Fibroblast of skin of abdomen (primary cell): ENCODE results near the gene PFKFB4. TPM values are rescaled to one million over a fixed set of nuclear protein-coding genes. Genes with fewer than 3 reads are reported as not detected.

Experiments
- DNase-seq: peaks from one replicate; pipeline ENCODE4 v3.0.0-alpha.2; 2013
- polyA plus RNA-seq, 2 experiments: library from polyadenylated mRNA; unstranded; fragments of 120-200 nt; gene quantifications; one replicate each; pipeline ENCODE4 v1.2.1, GENCODE V29; 2013; ENCODE audit not compliant: insufficient read length in 2 of 2

The PFKFB4 gene
- 7.7 TPM for polyA plus RNA-seq (2013, experiment 1 of 2; ENCODE audit: insufficient read length)
- polyA plus RNA-seq (2013, experiment 2 of 2; ENCODE audit: insufficient read length): 8.2 TPM

GRCh38 chr3:48556796-48557626 is at the start of gene PFKFB4:
Gene PFKFB4 (minus strand): TSS chr3:48556803. CDS start chr3:48556777, 26 bp downstream.
- peak; percentile 99 for DNase-seq

- DNase-seq: no peak
Measured at GRCh38 chr3:48601622-48601994, 45.0 kb upstream of the PFKFB4 start.

GRCh38 chr3:48600711-48601621 is 44.4 kb upstream of the PFKFB4 start:
- no peak for DNase-seq

GRCh38 chr3:48599509-48600285 is 43.1 kb upstream of the PFKFB4 start:
- DNase-seq: no peak

- no peak for DNase-seq
Measured at GRCh38 chr3:48599077-48599501, 42.5 kb upstream of the PFKFB4 start.

GRCh38 chr3:48598323-48599076 is 41.9 kb upstream of the PFKFB4 start:
- DNase-seq: peak; percentile 91

GRCh38 chr3:48597408-48597800 is 40.8 kb upstream of the PFKFB4 start:
- DNase-seq: no peak

GRCh38 chr3:48596676-48597407 is 40.2 kb upstream of the PFKFB4 start:
- DNase-seq: no peak

GRCh38 chr3:48596157-48596556 is 39.6 kb upstream of the PFKFB4 start:
- DNase-seq: no peak

GRCh38 chr3:48595526-48596121 is 39.0 kb upstream of the PFKFB4 start:
- peak; percentile 91 for DNase-seq

- no peak for DNase-seq
Measured at GRCh38 chr3:48595075-48595525, 38.5 kb upstream of the PFKFB4 start, which contains the start of gene COL7A1. Gene COL7A1 (minus strand): TSS chr3:48595329. CDS start chr3:48595159, 170 bp downstream.

- no peak for DNase-seq
Measured at GRCh38 chr3:48594417-48595049, 37.9 kb upstream of the PFKFB4 start.

- DNase-seq: no peak
Measured at GRCh38 chr3:48593337-48593736, 36.7 kb upstream of the PFKFB4 start.

GRCh38 chr3:48592519-48593087 is 36.0 kb upstream of the PFKFB4 start:
- no peak for DNase-seq

GRCh38 chr3:48591886-48592518 is 35.4 kb upstream of the PFKFB4 start:
- no peak for DNase-seq

GRCh38 chr3:48591436-48591835 is 34.8 kb upstream of the PFKFB4 start:
- DNase-seq: no peak

GRCh38 chr3:48588230-48588629 is 31.6 kb upstream of the PFKFB4 start:
- no peak for DNase-seq

GRCh38 chr3:48587686-48588085 is 31.1 kb upstream of the PFKFB4 start:
- DNase-seq: no peak

- DNase-seq: no peak
Measured at GRCh38 chr3:48585411-48585810, 28.8 kb upstream of the PFKFB4 start.
